ENCODE measurements around the gene NAP1L1.

DNA sequence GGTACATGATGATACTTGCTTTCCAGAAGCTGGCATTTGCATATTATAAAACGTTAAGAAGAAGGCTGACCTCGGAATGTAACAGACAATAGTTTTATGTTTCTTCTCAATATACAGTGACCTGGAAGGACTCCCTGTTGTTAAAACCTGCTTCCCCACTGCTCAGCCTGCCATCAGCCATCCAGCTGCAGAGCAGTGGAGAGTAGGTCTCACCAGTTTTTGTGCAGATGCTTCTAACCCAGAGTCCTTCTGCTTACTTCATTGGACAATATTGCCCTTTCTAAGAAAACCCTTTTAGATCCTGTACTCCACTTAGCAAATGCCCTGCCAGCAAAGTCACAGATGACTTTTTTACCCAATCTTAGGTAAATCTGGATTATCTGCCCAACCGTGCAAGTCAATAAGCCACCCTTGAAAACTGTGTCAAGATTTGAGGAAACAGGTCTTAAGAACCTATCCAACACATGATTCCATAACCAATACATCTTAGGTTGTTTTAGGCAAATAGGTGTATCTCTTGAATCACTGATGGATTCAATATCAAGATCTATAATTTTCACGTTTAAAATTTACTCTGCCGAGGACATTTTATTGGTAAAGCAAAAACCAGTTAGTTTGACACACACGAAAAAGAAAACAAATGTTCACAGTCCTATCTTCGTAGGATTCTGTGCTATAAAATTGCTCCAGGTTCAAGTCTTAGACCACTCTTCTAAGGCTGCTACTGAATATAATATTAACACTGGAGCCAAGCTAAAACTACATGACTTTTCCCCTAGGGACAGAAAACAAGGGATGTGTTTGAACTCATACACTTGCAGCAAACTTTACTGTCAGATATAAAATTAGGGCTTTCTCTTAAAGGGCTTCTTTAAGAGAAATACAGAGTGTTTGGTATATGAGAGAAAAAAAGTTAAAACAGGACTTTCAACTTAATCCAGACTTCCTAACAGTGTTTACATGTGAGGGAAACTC is 58.6 kb downstream of the NAP1L1 start:
- TF ChIP-seq POLR2A (IDR thresholded peaks at IDR 0.05): no peak
- TF ChIP-seq CTCF (IDR thresholded peaks at IDR 0.05): no peak

Measured in thyroid gland (tissue), 4 donors.